Measurements from ENCODE around the gene NVL. TPM values are rescaled to one million over a fixed set of nuclear protein-coding genes. Genes with fewer than 3 reads are reported as not detected.
A peak's percentile ranks its signal among the peaks of the same experiment; 100 is the strongest.

Gene NVL
- total and polyA plus RNA-seq, 10 of the 15 experiments (the other 5 are each of a cell fraction or from before 2014, with no cell fraction given), result 20.3 to 49.6 (median 35.2) TPM

GRCh38 chr1:224356685-224357625 is 27.0 kb upstream of the NVL start, which contains the start of gene CNIH4:
CNIH4 (plus strand) TSS chr1:224356879; CDS start chr1:224356925, 46 bp downstream.
- no peaks in the 10 kb centered on the region for H3K27me3 ChIP-seq (replicated peaks in 1 of 2; ENCODE audit: control insufficient read depth in 2 of 2, insufficient read depth in 2 of 2, low read length in 1 of 2)
- H3K36me3 ChIP-seq (ENCODE audit: control insufficient read depth in 2 of 2, insufficient read depth in 2 of 2, low read length in 1 of 2), result 0 out of 4 replicates have a peak, but pooled peaks cover 0 to 3% of the 10 kb centered on the region in 2 experiments
- H3K9ac ChIP-seq (ENCODE audit: control insufficient read depth, insufficient read depth, low read length), result peak within 1 kb of the TSS; percentile 66
- no peaks in the 10 kb centered on the region; the same call in 2 of the 3 replicates for H3K9me3 ChIP-seq (replicated peaks; ENCODE audit: control insufficient read depth, insufficient read depth, low read length)
- FAIRE-seq, result peak; percentile 80
- no peaks in the 10 kb centered on the region for H3K4me1 ChIP-seq (ENCODE audit: control insufficient read depth, insufficient read depth, low read length)
- CTCF ChIA-PET, result interaction anchor here (0.6 to 2.1 kb wide), 7 partner anchors 10 to 250 kb away, joined by 3 to 12 read pairs (median 6); no protein-coding TSS in a partner anchor
- RAD21 ChIA-PET (ENCODE audit: unreplicated experiment), result interaction anchor here (0.6 to 4.1 kb wide), 7 partner anchors 10 to 100 kb away, joined by 3 to 14 read pairs (median 7); no protein-coding TSS in a partner anchor
- H2AFZ ChIP-seq (ENCODE audit: control insufficient read depth, low read depth, low read length), result peak within 1 kb of the TSS; percentile 97
- H3K27ac ChIP-seq (ENCODE audit: control insufficient read depth, insufficient read depth), result peak within 1 kb of the TSS; percentile 30; the same call in 1 of the 2 replicates
- intact Hi-C loops (cut with micrococcal nuclease; ENCODE audit: unreplicated experiment) (no loop called here), in situ Hi-C loops (cut with MboI) (no loop called here)
- DNase-seq (ENCODE audit: low read depth, low spot score), result peak; percentile 79
- H3K4me3 ChIP-seq, result peak within 1 kb of the TSS; percentile 85
- POLR2A ChIA-PET, result interaction anchor here (1.2 to 1.9 kb wide), 5 partner anchors 9 to 75 kb away, joined by 3 to 13 read pairs (median 7); no protein-coding TSS in a partner anchor
- SMC1A ChIA-PET (ENCODE audit: uncharacterized antibody, unreplicated experiment), result interaction anchor here (0.9 to 2.4 kb wide), 13 partner anchors 11 to 199 kb away, joined by 3 to 17 read pairs (median 4); partner anchors contain the start of gene WDR26
- BruUV-seq (replicated peaks), result TSS peak; percentile 70
- H3K4me2 ChIP-seq (ENCODE audit: control insufficient read depth, insufficient read depth), result peak within 1 kb of the TSS; percentile 41
- peak; percentile 98 for ATAC-seq
- under 1% methylated on average over 76 of the region's 78 CpGs for WGBS (ENCODE audit: insufficient coverage, insufficient replicate concordance, low lambda C conversion rate, missing lambda C conversion rate)
- H3K79me2 ChIP-seq (ENCODE audit: control insufficient read depth, insufficient read depth, low read length), result peaks cover 31% of the 10 kb centered on the region
- no peaks in the 10 kb centered on the region for H4K20me1 ChIP-seq (ENCODE audit: control insufficient read depth, insufficient read depth)
- TF ChIP-seq NR2C2 (IDR thresholded peaks at IDR 0.05; ENCODE audit: borderline replicate concordance, control insufficient read depth, insufficient read length, low read depth), result no peak
- no peak for TF ChIP-seq CBFB (IDR thresholded peaks at IDR 0.05; ENCODE audit: low read depth)
- no peak for TF ChIP-seq RFX5 (IDR thresholded peaks at IDR 0.05; ENCODE audit: low read depth, low read length)
- no peak for TF ChIP-seq ZNF622 (IDR thresholded peaks at IDR 0.05)
- TF ChIP-seq CBX3 (IDR thresholded peaks at IDR 0.05; ENCODE audit: borderline replicate concordance, low read depth), result no peak
- TF ChIP-seq JUND (IDR thresholded peaks at IDR 0.05; ENCODE audit: low read depth, low read length), result no peak
- TF ChIP-seq MLLT1 (IDR thresholded peaks at IDR 0.05), result no peak
- no peak for TF ChIP-seq SMC3 (IDR thresholded peaks at IDR 0.05; ENCODE audit: borderline replicate concordance, low read length)
- TF ChIP-seq ELK1 (IDR thresholded peaks at IDR 0.05; ENCODE audit: low read depth, low read length), result no peak
- 0 out of 3 replicates have a peak, but pooled peaks of 1 of the 2 experiments have one; percentile 25 for TF ChIP-seq EGR1 (IDR thresholded peaks at IDR 0.05; ENCODE audit: borderline replicate concordance in 1 of 2, low read depth in 2 of 2, low read length in 2 of 2)
- TF ChIP-seq ASH2L (IDR thresholded peaks at IDR 0.05; ENCODE audit: borderline replicate concordance, low read depth), result no peak
- TF ChIP-seq CHD1 (IDR thresholded peaks at IDR 0.05; ENCODE audit: low read depth, low read length), result no peak
- no peak for TF ChIP-seq ESRRA (IDR thresholded peaks at IDR 0.05; ENCODE audit: low read length)
- TF ChIP-seq IRF4 (IDR thresholded peaks at IDR 0.05; ENCODE audit: low read depth, low read length), result 0 out of 2 replicates have a peak, but pooled peaks have one; percentile 5
- TF ChIP-seq STAT3 (IDR thresholded peaks at IDR 0.05; ENCODE audit: low read depth, low read length), result no peak
- TF ChIP-seq SRF (IDR thresholded peaks at IDR 0.05; ENCODE audit: low read depth in 2 of 2, low read length in 2 of 2), result no peak
- no peak for TF ChIP-seq CHD4 (IDR thresholded peaks at IDR 0.05)
- TF ChIP-seq E2F4 (IDR thresholded peaks at IDR 0.05; ENCODE audit: low read depth, low read length), result no peak
- TF ChIP-seq POLR2AphosphoS5 (IDR thresholded peaks at IDR 0.05; ENCODE audit: low read length), result peak; percentile 76; the same call in 1 of the 2 replicates
- TF ChIP-seq NR2F1 (conservative IDR thresholded peaks at IDR 0.05), result peak; percentile 59; the same call in 1 of the 2 replicates
